Nephron (organoid): ENCODE results near the gene ZNF831.

Experiments used
- H3K27ac Mint-ChIP-seq, 3 experiments: 2 replicates each; pipeline ENCODE4 v1.8.0; 2020; ENCODE audit warnings: mixed read lengths in 3 of 3, mild to moderate bottlenecking in 2 of 3, moderate library complexity in 1 of 3
- H3K27me3 Mint-ChIP-seq: 2 replicates; pipeline ENCODE4 v1.8.0; 2021; ENCODE audit warnings: low read depth, mild to moderate bottlenecking, moderate library complexity, mixed read lengths
- H3K36me3 Mint-ChIP-seq: 2 replicates; pipeline ENCODE4 v1.8.0; 2020; ENCODE audit warnings: low read depth, mixed read lengths
- H3K4me1 Mint-ChIP-seq: 2 replicates; pipeline ENCODE4 v1.8.0; 2020; ENCODE audit warnings: mixed read lengths
- H3K4me3 Mint-ChIP-seq, 3 experiments: 2 replicates each; pipeline ENCODE4 v1.8.0; 2020; ENCODE audit warnings: mild to moderate bottlenecking in 3 of 3, mixed read lengths in 3 of 3, moderate library complexity in 2 of 3
- H3K9me3 Mint-ChIP-seq: 2 replicates; pipeline ENCODE4 v1.8.0; 2020; ENCODE audit warnings: mixed read lengths
- TF ChIP-seq, protein P1 (sequence below), 3 experiments: fragments of 200-600 bp; sonication (generic); IDR thresholded peaks; one replicate each; pipeline ENCODE4 v1.5.0; 2021; ENCODE audit warnings: antibody characterized with exemption in 3 of 3; ENCODE audit not compliant: unreplicated experiment in 3 of 3

The ZNF831 gene

DNA sequence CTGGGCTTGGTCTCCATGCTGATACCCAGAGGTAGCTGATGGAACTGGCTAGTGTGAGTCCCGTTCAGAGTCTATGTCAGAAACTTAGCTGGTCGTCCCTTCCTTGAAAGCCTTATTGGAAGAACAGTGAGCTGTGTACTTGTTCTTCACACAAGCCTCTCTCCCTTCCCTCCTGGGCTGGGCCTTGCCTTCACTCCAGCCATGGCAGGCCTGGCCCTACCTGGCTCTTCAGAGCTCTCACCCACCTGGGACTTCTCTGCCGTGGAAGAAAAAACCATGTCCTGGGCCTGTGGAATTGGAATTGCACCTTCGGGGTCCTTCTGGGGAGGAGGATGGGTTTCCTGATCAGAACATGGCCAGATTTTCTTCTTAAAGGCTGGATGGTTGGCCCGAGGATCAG is 20.3 kb upstream of the ZNF831 start:
- Mint-ChIP-seq H3K4me3 (no peak overlapping the region), H3K36me3 (no peaks in the 10 kb centered on the region), H3K27me3 (peaks cover 7% of the 10 kb centered on the region), H3K4me1 (peaks cover 20% of the 10 kb centered on the region), H3K9me3 (no peaks in the 10 kb centered on the region), H3K27ac (no peak overlapping the region)
- TF ChIP-seq, protein P1, sequence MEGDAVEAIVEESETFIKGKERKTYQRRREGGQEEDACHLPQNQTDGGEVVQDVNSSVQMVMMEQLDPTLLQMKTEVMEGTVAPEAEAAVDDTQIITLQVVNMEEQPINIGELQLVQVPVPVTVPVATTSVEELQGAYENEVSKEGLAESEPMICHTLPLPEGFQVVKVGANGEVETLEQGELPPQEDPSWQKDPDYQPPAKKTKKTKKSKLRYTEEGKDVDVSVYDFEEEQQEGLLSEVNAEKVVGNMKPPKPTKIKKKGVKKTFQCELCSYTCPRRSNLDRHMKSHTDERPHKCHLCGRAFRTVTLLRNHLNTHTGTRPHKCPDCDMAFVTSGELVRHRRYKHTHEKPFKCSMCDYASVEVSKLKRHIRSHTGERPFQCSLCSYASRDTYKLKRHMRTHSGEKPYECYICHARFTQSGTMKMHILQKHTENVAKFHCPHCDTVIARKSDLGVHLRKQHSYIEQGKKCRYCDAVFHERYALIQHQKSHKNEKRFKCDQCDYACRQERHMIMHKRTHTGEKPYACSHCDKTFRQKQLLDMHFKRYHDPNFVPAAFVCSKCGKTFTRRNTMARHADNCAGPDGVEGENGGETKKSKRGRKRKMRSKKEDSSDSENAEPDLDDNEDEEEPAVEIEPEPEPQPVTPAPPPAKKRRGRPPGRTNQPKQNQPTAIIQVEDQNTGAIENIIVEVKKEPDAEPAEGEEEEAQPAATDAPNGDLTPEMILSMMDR (IDR thresholded peaks at IDR 0.05; ENCODE audit: unreplicated experiment in 3 of 3), result no peak

DNA sequence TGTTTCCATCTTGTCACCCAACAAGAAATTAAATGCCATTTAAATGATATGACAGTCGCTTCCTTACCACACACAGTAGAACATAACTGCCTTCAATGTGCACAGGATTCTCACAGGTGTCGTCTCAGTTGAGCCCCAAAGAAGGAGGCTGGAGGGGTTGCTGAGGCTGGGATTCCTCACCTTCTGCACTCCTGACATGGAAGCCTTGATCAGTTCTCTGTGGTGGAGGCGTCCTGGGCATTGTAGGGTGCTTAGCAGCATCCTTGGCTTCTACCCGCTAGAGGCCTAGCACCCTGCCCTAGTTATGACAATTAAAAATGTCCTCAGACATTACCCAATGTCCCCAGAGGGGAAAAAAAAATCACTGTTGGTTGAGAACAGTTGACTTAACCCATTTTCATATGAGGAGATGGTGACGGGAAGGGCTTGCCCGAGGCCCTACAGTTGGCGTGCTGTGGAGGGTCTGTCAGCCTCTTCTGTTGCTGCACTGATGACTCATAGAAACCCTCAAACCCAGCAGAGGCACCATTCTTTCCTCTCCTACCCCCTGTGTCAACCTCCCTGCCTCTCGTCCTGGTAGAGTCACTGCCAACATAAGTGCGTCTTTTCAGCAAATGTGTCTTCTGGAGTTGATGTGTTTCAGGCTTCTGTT is 19.3 kb upstream of the ZNF831 start:
- Mint-ChIP-seq H3K9me3 (no peaks in the 10 kb centered on the region), H3K4me1 (peaks cover 24% of the 10 kb centered on the region), H3K27me3 (peaks cover 7% of the 10 kb centered on the region), H3K27ac (no peak overlapping the region), H3K4me3 (no peak overlapping the region), H3K36me3 (no peaks in the 10 kb centered on the region)
- TF ChIP-seq, protein P1 (IDR thresholded peaks at IDR 0.05; ENCODE audit: unreplicated experiment in 3 of 3), result no peak

DNA sequence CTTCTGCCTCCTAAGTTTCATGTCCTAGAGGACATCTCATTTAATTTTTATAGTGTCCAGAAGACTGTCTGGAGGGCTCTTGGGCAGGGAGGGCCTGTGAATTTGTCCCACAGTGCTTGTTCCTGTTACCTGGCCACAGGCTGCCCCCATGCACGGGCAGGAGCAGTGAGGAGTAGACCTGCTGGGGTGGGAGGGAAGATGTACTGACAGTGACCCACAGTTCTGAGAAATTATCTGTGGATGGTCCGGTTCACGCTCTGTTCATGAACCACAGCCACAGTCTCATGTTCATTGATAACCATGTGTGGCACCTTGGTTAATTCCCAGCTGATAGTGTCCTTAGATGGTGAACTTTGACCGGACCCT is 18.8 kb upstream of the ZNF831 start:
- H3K27ac Mint-ChIP-seq, result no peak overlapping the region
- TF ChIP-seq, protein P1 (IDR thresholded peaks at IDR 0.05; ENCODE audit: unreplicated experiment in 3 of 3), result no peak
- peaks cover 25% of the 10 kb centered on the region for H3K4me1 Mint-ChIP-seq
- H3K27me3 Mint-ChIP-seq, result peaks cover 7% of the 10 kb centered on the region
- no peaks in the 10 kb centered on the region for H3K9me3 Mint-ChIP-seq
- no peak overlapping the region for H3K4me3 Mint-ChIP-seq
- no peaks in the 10 kb centered on the region for H3K36me3 Mint-ChIP-seq

DNA sequence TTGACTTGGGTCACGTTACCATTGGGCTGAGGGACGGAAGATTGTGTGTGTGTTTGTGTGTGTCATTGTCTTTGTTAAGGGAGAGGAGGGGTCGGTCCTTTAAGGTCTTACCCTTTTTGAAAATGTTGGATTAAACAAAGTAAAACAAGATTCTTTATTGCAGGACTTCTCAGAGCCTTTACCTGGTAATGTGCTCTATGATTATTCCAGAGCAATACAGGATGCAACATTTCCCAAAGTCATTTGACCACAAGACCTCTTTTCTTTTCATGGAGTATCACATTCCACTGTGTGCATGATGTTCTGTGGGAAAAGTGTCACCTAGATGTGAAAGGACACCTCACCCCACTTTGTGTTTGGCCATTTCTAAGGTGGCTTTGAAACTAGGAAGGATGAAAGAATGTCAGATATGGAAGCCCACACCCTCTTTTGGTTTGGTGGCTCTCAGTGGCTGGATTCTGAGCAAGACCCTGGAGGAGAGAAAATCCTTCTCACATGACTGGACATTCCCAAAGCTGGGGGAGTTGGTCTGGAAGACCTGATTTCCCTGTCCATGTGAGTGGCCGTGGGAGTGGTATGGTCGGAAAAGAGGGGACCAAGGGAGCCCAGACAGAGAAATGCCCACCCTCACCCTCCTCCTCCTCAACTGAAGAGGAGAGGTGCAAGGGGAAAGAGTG is 18.2 kb upstream of the ZNF831 start:
- no peak overlapping the region for H3K4me3 Mint-ChIP-seq
- H3K36me3 Mint-ChIP-seq, result no peaks in the 10 kb centered on the region
- TF ChIP-seq, protein P1 (IDR thresholded peaks at IDR 0.05; ENCODE audit: unreplicated experiment in 3 of 3), result no peak
- peaks cover 30% of the 10 kb centered on the region for H3K4me1 Mint-ChIP-seq
- H3K27me3 Mint-ChIP-seq, result peaks cover 7% of the 10 kb centered on the region
- no peak overlapping the region for H3K27ac Mint-ChIP-seq
- no peaks in the 10 kb centered on the region for H3K9me3 Mint-ChIP-seq

DNA sequence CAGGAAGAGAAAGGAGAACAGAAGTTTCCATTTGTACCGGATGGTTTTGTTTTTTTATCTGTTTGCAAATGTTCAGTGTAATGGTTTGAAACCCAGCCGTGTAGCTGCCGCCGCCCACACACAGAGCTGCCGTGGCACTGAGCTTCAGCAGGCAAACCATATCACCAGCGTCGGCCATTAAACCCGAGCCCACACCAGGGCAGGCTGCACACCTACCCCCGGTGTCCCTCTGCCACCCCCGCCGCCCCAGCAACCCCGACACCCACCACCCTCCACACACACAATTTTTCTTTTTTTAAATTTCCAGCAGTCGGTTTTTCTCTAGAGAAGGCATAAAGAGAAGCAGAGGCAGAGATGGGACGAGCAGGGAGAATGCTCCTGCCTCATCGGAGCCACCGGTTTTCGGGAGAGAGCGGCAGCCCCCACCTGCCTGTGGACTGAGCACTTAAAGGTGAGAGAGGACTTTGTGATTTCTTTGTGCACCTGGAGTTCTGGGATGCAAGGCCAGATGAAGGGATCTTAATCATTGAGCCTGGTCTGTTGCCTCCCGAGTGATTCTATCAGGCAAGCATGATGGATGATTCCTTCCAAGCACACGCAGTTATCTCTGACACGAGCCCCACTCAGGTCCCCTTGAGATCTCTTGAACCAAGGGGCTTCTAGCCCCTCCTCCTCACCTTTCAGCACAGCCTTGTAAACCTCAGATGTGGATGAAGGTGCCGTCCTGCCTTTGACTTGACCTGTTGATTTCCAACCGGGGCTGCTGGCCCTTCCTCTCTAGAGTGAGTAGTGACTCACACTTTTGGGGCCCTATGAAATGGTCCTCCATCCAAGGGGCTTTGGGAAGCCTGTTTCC is 17.5 kb upstream of the ZNF831 start:
- peak overlapping the region in 1 of 3 experiments; percentile 15 for H3K27ac Mint-ChIP-seq
- no peaks in the 10 kb centered on the region for H3K9me3 Mint-ChIP-seq
- TF ChIP-seq, protein P1 (IDR thresholded peaks at IDR 0.05; ENCODE audit: unreplicated experiment in 3 of 3), result no peak
- no peaks in the 10 kb centered on the region for H3K36me3 Mint-ChIP-seq
- H3K4me1 Mint-ChIP-seq, result peaks cover 30% of the 10 kb centered on the region
- H3K4me3 Mint-ChIP-seq, result no peak overlapping the region
- peaks cover 7% of the 10 kb centered on the region for H3K27me3 Mint-ChIP-seq
